HTR-8/SVneo (cell line): ENCODE data around the gene DRAXIN.

Source experiments
- DNase-seq: peaks from one replicate; pipeline ENCODE4 v3.0.0; 2011; ENCODE audit warnings: low spot score, mixed read lengths; ENCODE audit not compliant: insufficient read length
- FAIRE-seq: peaks from 2 replicates; lab custom pipeline; 2011; peaks lifted over from hg19 to GRCh38; lab: Jason Lieb, UNC

DRAXIN gene

DNA sequence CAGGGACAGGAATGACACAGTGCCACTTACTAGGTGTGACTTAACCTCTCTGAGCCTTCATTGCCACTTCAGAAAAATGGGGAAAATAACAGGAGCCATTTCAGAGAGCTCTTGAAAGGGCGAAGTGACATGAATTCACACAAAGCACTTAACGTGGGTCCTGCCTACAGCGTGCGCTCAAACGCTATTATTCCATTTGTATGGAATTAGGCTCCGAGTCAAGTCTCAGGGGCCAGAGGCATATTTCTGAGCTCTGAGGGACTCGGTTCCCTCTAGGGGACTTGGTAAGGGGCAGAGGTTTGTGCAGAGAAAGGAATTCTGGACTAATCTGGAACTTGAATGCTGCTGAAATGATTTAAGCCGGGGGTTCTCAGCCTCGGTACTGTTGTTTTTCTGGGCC lies 14.1 kb downstream of the DRAXIN start:
- no peak for DNase-seq
- no peak for FAIRE-seq

DNA sequence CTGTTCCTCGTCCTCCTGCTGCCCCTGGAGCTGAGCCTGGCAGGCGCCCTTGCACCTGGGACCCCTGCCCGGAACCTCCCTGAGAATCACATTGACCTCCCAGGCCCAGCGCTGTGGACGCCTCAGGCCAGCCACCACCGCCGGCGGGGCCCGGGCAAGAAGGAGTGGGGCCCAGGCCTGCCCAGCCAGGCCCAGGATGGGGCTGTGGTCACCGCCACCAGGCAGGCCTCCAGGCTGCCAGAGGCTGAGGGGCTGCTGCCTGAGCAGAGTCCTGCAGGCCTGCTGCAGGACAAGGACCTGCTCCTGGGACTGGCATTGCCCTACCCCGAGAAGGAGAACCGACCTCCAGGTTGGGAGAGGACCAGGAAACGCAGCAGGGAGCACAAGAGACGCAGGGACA lies 14.8 kb downstream of the DRAXIN start:
- FAIRE-seq (no peak), DNase-seq (no peak)

DNA sequence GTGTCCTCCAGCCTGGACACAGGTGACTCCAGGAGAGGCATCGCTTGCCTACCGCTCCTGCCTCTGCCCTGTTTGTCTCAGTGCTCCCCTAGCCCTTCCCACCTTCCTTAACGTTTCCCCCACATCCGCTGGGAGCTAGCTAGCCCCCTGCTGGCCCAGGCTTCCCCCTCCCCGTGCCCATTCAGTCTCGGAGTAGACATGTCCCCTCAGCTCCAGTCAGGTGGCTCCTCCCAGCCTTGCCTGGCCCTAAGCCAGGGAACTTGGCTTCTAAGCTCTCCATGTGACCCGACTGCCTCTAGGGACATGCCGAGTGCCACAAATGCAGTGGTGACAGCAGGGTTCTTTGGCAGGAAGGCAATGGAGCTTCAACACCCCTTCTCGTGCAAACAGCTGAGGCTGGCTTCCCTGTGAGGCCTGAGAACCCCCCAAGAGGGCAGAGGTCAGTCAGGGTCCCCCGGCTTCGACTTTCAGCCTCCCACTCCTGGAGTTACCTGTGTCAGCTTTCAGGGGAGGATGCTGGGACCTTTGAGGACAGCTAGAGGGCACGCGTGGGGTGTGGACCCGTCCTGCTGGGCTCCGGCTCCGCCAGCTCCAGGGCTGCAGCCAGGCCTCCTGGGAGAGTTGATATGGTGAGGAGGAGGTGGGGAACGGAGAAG lies 16.2 kb downstream of the DRAXIN start:
- no peak for DNase-seq
- no peak for FAIRE-seq

DNA sequence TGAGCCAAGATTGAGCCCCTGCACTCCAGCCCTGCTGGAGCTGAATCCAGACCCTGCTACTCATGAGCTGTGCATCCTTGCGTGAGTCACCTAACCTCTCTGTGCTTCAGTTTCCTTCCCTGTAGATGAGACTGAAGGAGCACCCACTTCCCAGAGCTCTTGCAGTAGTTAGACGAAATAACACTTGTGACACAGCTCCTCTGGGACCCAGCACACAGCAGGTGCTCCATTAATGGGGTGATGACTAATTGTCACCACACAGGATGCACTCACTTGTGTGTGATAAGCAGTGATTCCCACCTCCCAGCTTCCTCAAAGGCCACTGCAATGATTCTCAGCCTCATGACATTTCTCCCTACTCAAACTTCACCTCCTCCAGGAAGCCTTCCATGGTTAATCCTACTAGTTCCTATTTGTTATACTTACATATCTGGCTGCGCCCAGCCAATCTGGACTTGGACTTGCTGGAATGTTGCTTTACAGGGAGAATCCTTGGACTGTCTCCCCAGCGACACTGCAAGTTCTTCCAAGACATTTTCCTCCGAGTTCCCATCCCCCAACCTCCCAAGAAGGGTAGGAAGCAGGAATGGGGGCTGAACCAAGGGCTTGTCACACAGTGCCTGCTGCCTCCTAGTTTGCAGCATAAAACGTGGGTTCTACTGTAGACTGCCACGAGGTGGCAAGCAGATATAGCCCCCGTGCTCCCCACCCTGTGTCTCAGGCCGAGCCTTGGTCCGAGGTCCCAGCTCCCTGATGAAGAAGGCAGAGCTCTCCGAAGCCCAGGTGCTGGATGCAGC lies 17.2 kb downstream of the DRAXIN start:
- DNase-seq (no peak), FAIRE-seq (no peak)

DNA sequence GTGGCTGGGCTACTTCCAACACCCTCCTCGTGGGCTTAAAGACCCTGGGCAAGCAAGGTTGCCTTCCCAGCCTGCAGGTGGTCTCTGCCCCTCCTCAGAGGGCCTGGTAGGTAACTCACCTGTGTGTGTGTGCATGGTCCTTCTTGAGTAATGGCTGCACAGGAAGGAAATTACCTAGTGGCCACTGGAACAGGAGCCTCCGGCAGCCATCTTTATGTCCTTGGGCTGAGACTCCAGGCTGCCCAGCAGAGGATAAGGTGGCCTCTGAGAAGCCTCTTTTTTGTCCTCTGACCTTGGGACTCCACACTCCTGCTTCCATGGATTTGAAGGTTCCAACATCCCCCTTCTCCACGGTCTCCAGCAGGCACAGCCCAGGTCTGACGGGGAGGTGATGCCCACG lies 20.0 kb downstream of the DRAXIN start:
- FAIRE-seq = no peak
- DNase-seq = no peak

DNA sequence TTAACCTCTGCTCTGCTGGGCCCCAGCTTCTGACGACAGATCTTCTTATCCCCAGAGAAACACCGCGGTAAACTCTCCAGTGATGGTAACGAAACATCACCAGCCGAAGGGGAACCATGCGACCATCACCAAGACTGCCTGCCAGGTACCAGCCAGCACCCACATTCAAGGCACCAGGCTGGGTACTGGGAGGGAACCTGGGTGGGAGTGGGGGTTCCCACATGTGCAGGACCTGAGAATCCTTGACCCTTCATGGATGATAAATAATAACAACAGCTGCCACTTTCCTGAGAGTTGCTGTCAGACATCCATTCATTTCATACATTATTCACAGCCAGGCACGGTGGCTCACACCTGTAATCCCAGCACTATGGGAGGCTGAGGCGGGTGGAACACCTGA lies 20.8 kb downstream of the DRAXIN start:
- DNase-seq = no peak
- FAIRE-seq = no peak

DNA sequence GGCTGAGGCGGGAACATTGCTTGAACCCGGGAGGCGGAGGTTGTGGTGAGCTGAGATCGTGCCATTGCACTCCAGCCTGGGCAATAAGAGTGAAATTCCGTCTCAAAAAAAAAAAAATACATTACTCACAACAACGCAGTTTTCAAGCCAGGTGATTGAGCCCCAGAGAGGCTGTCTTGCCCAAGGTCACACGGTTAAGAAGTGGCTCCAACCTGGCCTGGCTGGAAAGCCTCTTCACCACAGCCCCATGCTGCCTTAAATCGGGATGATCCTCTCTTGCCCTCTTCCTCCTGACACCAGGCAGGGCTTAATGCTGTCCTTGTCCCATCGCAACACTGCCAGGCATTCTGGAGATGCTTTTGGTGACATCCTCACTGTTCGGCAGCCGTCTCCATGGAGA lies 21.6 kb downstream of the DRAXIN start:
- FAIRE-seq (no peak), DNase-seq (no peak)

DNA sequence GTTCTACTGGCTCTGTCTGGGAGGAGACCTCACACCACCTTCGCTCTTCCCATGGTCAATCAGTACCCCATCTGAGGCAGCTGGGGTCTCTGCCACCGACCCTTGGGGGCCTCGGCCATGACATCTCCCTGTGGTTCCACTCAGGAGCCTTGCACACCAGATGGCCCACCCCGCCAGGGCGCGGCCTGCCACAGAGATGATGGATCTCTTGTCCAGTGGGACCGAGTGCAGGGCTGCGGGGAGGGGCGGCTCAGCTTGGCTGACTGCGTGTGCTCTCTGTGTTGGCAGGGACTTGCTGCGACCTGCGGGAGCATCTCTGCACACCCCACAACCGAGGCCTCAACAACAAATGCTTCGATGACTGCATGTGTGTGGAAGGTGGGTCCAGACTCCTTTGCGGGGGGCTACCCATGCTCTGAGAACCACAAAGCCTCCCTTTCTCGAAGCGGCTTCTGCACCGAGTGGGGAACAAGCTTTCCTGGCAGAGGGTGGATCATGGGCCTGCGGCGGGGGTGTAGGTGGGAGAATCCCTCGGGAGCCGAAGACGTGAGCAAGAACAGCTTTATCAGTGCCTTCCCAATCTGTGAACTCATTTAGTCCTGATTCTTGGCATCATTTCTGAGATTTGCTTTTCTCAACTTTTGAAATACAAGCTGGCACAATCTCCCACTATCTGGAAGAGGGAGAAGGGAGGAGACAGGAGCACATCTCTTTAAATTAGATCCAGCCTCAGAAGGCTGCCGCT lies 23.5 kb downstream of the DRAXIN start:
- no peak for FAIRE-seq

DNA sequence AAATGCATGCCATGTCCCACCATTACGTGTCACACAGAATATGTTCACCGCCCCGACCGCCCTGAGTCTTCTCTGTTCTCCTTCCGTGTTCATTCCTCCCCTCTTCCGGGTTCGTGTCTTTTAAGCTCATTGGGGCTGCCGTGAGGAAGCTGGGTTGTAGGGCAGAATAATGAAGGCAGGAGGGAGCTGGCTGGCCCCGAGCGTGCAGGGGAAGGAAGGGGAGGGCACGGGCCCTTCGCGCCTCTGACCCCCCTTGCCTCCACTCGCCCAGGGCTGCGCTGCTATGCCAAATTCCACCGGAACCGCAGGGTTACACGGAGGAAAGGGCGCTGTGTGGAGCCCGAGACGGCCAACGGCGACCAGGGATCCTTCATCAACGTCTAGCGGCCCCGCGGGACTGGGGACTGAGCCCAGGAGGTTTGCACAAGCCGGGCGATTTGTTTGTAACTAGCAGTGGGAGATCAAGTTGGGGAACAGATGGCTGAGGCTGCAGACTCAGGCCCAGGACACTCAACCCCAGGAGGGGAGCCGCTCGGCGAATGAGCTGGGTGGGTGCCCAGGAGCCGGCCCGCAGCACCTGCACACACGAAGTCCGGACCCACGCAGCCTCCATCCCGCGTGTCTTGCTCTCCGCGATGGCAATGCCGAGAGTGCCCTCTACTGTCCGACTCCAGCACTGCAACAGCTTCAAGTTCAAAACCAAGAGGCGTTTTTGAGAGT lies 28.0 kb downstream of the DRAXIN start:
- DNase-seq = peak; percentile 41
- FAIRE-seq = no peak

More for the DNA sequence above, 23.5 kb downstream of the DRAXIN start:
- DNase-seq = no peak

DNA sequence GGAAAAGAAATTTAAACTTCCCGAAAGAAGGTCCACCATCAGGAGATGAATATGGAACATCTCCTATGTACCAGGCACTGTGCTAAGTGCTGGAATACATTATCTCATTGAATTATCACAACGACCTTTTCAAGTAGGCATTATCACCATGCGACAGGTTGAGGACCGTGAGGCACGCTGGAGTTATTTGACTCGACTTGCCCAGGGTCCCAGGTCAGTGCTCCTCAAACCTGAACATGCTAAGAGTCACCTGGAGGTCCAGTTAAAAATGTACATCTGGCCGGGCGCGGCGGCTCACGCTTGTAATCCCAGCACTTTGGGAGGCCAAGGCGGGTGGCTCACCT lies 28.5 kb downstream of the DRAXIN start:
- no peak for FAIRE-seq
- no peak for DNase-seq

DNA sequence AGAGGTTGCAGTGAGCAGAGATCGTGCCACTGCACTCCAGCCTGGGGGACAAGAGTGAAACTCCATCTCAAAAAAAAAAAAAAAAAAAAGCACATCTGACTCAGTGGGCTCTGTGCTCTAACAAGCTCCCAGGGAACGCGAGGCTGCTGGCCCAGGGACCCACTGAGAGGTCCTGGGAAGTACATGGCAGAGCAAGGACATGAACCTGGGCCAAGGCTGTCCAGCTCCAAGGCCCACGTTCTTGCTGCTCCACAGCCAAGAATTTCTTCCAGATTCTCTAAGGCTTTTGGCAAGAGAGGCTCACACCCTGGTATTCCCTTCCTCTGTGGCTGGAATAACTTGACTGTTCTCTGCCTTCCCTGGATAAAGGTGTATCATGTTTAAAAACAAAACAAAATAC lies 29.0 kb downstream of the DRAXIN start:
- FAIRE-seq (no peak), DNase-seq (no peak)

DNA sequence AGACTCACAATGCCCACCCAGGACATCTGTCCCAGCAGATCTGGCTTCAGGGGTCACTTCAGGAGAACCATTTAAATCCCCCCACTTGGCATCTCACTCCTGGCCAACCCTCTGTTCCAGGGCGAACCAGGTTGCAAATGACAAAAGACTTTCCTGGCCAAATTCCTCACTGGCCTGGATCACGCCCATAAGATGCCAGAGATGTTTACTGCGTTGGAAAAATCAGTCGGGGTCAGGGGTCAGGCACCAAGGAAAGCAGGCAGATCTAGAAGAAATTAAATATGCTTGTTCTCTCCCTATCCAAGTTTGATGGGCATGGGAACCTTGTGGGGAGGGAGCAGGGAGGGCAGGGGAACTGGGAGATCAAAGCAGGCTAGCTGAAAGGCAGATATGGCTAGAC lies 29.8 kb downstream of the DRAXIN start:
- no peak for FAIRE-seq

DNA sequence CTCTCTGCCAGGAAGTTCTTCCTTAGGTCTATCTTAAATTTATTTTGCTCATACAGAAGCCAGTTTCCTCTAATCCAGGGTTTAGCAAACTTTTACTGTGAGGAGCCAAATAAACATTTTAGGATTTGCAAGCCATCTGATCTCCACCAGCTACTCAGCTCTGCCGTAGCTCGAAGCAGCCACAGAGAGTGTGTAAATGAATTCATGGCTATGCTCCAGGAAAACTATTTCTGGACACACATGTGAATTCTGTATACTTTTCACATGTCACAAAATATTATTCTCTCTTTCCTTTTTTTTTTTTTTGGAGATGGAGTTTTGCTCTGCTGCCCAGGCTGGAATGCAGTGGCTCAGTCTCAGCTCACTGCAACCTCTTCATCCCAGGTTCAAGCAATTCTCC lies 31.0 kb downstream of the DRAXIN start:
- no peak for FAIRE-seq

More for the DNA sequence above, 29.8 kb downstream of the DRAXIN start:
- no peak for DNase-seq

DNA sequence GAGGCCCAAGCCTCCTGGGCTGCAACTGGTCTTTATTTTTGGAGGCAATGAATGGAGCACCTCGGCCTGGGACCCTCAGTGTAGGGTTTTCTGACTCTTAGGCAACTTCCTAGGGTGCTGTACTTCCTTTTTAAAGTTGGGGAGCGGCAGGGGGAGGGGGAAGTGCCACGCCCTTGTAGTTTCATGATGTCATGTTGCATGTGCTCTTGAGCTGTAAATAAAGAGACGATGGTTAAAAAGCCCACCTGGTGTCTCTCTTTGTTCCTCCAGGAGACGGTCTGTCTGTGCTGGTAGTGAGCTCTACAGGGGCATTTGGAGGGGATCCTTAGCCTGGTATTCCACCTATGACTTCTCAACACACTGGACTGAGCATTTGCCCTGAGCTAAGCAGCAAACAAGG lies 34.1 kb downstream of the DRAXIN start:
- DNase-seq = no peak
- no peak for FAIRE-seq

More for the DNA sequence above, 31.0 kb downstream of the DRAXIN start:
- no peak for DNase-seq

DNA sequence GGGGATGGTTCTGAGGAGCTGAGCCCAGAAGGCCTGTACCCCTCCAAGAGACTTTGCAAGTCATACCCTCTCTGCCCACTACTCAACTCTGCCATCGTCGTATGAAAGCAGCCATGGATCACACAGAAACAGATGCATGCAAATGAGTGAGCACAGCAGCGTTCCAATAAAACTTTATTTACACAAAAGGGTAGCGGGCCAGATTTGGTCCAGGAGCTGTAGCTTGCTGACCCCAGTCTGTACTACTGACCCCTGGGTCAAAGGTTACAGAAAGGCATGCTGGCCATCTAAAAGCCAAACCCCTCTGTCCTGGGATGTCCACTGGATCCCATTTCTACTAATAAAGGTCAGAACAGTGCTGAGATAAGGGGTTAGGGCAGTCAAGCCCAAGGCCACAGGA lies 35.6 kb downstream of the DRAXIN start:
- no peak for DNase-seq
- no peak for FAIRE-seq

DNA sequence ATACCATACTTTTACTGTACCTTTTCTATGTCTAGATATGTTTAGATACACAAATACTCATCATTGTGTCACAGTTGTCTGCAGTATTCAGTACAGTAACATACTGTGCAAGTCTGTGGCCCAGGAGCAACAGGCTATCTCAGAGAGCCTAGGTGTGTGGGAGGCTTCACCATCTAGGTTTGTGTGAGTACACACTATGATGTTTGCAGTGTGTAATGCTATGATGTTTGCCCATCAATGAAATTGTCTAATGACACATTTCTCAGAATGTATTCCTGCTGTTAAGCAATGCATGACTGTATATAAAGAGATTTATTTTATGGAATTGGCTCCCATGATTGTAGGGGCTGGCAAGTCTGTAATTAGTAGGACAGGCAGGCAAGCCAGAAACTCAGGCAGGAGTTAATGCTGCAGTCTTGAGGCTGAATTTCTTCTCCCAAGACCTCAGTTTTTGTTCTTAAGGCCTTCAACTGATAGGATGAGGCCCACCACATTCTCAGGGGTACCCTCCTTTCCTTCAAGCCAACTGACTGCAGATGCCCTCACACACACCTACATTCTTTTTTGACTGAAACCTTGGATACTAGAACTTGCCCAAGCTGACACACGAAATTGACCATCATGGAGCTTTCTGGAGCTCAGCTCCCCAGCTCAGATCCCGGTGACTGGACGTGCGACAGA lies 36.8 kb downstream of the DRAXIN start:
- DNase-seq (no peak), FAIRE-seq (peak; percentile 26)

DNA sequence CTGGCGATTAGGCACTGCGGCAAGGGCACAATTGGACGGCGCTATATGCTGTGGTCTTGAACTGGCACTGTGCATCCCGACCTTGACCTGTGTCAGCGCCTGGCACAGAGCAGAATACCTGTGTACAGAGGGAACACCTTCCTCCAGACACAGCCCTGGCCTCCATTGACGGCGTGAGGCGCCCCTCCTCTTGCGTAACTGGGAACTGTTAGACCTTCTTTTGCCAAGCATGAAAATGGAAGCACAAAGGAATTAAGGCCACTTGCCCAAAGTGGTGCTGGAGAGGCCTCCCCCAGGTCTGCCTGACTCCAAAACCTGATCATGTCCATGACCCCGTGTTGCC lies 37.6 kb downstream of the DRAXIN start:
- no peak for FAIRE-seq
- DNase-seq = no peak

DNA sequence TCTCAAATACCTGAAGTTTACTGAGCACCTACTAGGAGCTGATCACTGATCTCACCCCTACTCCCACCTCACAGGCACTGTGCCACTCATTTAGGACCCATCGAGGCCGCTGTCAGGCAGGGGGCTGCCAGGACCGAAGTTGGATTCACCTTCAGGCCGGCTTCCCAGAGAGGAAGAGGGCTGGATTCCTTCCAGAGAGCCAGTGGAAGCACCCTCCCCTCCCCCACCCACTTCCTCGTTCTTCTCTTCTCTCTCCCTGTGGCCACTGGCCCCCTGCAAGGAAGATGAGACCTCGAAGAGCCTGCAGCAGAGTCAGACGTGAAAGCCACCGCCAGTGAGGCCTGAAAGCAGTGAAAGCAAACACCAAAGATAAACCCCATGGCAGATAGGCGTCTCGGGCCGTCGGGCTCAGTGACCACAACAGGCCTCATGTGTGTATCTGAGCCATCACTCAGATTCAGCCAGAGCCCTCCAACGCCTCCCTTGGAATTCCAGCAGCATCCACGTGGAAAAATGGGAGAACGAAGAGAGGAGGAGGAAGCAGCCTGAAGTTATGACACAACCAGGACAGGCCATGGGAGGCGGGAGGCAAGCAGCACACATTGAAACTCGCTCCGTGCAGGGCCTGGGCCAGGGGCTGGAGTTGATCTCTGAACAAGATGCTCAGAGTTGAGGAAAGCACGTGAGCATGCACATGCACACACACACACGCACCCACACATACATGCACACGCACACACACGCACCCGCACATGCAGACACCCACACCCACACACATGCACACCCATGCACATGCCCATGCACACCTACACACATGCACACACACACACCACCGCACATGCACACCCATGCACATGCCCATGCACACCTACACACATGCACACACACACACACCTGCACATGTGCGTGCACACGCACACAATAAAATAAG lies 38.3 kb downstream of the DRAXIN start:
- DNase-seq = no peak

DNA sequence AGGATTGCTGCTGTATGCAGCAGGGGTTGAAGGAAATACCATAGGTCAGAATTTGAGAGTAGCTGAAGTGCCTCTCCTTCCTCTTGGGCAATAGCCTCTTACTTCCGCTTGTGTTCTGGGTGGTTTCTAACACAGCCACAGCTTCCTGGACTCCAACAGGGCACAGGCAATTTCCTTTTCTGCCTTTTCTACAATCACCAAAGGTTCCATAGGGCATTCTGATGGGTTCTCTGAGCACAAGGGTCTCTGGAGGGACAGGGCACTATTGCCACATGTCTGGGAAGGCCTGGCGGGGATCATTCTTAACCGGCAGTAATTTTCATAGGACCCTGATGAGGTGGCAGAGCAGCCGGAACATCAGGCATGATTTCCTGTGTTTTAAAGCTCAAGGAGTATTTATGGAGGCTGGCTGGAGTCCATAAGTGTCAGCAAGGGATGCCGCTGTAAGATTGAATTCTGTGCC lies 39.0 kb downstream of the DRAXIN start:
- DNase-seq (no peak), FAIRE-seq (no peak)

More for the DNA sequence above, 38.3 kb downstream of the DRAXIN start:
- peak; percentile 57 for FAIRE-seq
